GM18517 (cell line): ENCODE results near the gene LYRM9.
"Not testable (repeated sequence)": the region's sequence is repeated elsewhere in the genome, so short reads cannot be mapped to it uniquely, and the experiment has no call there.

ENCODE experiments used
- ATAC-seq: cut with Tn5 transposase; IDR thresholded peaks from one replicate; pipeline ENCODE4 v1.9.1; 2021; ENCODE audit warnings: mild to moderate bottlenecking, moderate library complexity; ENCODE audit not compliant: unreplicated experiment

Gene LYRM9

GRCh38 chr17:27892866-27893769, at the start of gene LYRM9:
TSS of gene LYRM9 (minus strand) at chr17:27893365. CDS start at chr17:27882694, 10,671 bp downstream.
- ATAC-seq, result peak; percentile 89

- no peak for ATAC-seq
These were observed 47.6 kb upstream of the LYRM9 start for GRCh38 chr17:27940503-27941428.

GRCh38 chr17:27939474-27940465, 46.6 kb upstream of the LYRM9 start:
- ATAC-seq, result no peak

GRCh38 chr17:27938864-27939263, 45.7 kb upstream of the LYRM9 start:
- ATAC-seq, result no peak

GRCh38 chr17:27938241-27938640, 45.1 kb upstream of the LYRM9 start:
- ATAC-seq, result no peak

- no peak for ATAC-seq
These were observed 43.9 kb upstream of the LYRM9 start for GRCh38 chr17:27937025-27937546.

GRCh38 chr17:27930000-27930399, 36.8 kb upstream of the LYRM9 start:
- no peak for ATAC-seq

- no peak for ATAC-seq
These were observed 35.4 kb upstream of the LYRM9 start for GRCh38 chr17:27928587-27928986.

- no peak for ATAC-seq
These were observed 34.6 kb upstream of the LYRM9 start for GRCh38 chr17:27927781-27928180.

GRCh38 chr17:27921599-27921998, 28.4 kb upstream of the LYRM9 start:
- ATAC-seq, result no peak

- no peak for ATAC-seq
These were observed 27.9 kb upstream of the LYRM9 start for GRCh38 chr17:27921077-27921476.

- no peak for ATAC-seq
These were observed 27.4 kb upstream of the LYRM9 start for GRCh38 chr17:27920569-27920968.

- no peak for ATAC-seq
These were observed 25.9 kb upstream of the LYRM9 start for GRCh38 chr17:27919079-27919478.

GRCh38 chr17:27918498-27918897, 25.3 kb upstream of the LYRM9 start:
- no peak for ATAC-seq

GRCh38 chr17:27917000-27917399, 23.8 kb upstream of the LYRM9 start:
- no peak for ATAC-seq

- no peak for ATAC-seq
These were observed 22.5 kb upstream of the LYRM9 start for GRCh38 chr17:27915709-27916108.

- no peak for ATAC-seq
These were observed 21.2 kb upstream of the LYRM9 start for GRCh38 chr17:27914382-27914781.

- ATAC-seq, result no peak
These were observed 19.8 kb upstream of the LYRM9 start for GRCh38 chr17:27912964-27913363.

GRCh38 chr17:27912299-27912698, 19.1 kb upstream of the LYRM9 start:
- not testable (repeated sequence) for ATAC-seq

GRCh38 chr17:27907976-27908558, 14.9 kb upstream of the LYRM9 start:
- ATAC-seq, result no peak
